HG03159 (cell line): Measurements from ENCODE around the gene DOK1.
A peak's percentile ranks its signal among the peaks of the same experiment; 100 is the strongest.

Experiments used
- ATAC-seq: cut with Tn5 transposase; IDR thresholded peaks from one replicate; pipeline ENCODE4 v1.9.1; 2021; ENCODE audit warnings: mild to moderate bottlenecking, moderate library complexity; ENCODE audit not compliant: unreplicated experiment

The DOK1 gene

DNA sequence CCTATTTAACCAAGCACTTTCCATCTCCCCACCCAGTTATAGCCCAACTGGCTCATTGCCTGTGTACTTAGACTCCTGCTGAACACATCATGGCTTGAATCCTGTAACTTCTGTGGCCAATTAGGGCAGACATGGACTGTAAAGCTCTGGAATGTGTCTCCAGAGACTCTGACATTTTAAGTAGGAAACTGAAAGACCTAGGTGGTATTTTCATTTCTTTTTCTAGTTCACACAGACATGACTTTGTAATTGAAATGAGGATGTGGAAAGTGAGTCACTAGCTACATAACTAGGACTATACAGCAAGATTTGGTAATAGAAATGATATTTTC lies 12.2 kb downstream of the DOK1 start:
- no peak for ATAC-seq

- ATAC-seq = no peak
These were observed 13.4 kb downstream of the DOK1 start for GRCh38 chr2:74567881-74568280.

DNA sequence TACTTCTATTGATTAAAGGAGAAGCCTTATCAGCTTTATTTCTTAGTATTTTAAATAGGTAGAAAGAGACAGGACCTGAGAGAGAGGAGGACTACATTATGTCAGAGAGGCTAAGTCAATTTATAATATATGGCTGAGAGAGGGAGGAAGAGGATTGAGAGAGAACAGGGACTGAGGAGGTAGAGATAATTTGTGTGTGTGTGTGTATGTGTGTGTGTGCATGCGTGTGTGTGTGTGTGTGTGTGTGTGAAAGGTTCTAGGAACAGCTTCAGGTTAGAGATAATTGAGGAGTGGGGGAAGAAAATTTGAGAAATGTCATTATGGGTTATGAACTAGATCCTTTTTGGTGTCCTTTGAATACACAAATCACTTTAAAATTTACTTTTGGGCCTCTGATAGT lies 15.2 kb downstream of the DOK1 start:
- ATAC-seq = no peak

GRCh38 chr2:74571058-74571457 lies 16.5 kb downstream of the DOK1 start:
- ATAC-seq = peak; percentile 75

DNA sequence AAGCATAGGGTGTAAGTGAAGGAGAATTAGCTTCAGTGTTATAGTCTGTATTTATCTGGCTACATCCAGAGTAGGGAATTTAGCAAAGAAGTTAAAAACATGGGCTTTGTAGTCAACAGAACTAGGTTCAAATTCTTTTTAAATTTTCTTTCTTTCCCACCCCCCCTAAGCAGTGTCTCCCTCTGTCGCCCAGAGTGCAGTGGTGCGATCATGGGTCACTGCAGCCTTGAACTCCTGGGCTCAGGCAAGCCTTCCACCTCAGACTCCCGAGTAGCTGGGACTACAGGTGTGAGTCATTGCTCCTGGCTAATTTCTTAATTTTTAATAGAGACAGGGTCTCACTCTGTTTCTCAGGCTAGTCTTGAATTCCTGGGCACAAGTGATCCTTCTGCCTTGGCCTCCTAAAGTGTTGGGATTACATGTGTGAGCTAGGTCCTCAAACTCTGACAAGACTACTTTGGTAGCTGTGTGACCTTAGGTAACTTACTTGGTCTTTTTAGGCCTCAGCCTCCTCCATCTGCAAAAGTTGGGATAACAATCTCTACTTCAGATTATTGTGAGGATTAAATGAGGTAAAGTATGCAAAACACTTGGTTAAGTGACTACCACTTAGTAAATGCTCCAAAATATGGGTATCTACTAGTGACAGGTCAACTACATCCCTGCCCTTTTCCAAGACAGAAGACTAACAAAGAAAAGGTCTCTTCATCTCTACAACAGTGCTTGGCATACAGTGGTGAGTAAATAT lies 17.8 kb downstream of the DOK1 start:
- ATAC-seq = no peak

- no peak for ATAC-seq
These were observed 19.4 kb downstream of the DOK1 start for GRCh38 chr2:74573747-74574562.

DNA sequence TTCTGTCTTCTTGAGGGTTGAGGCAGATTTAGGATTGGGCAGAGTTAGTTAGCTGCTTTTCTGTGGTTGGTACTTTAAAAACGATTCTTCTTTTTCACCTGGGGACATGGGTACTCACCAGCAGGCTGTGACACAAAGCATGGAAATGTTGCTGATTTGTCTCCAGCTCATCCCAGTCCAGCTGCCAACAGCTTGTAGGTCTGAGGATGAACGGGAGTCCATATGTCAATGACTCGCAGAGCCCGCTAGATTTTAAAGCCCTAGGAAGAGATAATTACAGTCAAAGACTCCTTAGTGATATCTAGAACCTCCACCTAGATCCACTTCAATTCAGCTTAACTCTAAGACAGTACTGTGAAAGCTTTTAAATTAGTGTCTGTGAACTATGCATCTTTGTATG lies 20.8 kb downstream of the DOK1 start:
- ATAC-seq = no peak

GRCh38 chr2:74576211-74576862 lies 21.8 kb downstream of the DOK1 start:
- ATAC-seq = no peak

DNA sequence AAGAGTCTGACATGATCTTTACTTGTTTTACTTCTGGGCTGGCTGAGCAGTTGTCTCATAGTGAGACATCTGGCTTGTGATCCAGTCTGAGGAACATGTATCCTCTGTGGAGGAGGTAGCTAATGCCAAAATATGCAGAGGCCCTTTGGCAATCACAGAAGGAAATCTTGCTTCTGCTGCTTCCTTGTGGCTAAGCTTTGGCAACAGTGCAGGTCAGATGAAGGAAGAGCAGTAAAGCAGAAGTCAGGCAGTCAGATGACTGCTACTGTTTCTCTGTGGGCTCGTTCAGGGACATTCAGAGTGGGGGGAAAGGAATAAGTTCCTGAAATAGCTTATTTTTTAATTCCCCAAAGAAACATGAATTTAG lies 22.3 kb downstream of the DOK1 start:
- ATAC-seq = no peak

GRCh38 chr2:74577448-74577847 lies 22.9 kb downstream of the DOK1 start:
- ATAC-seq = peak; percentile 49

DNA sequence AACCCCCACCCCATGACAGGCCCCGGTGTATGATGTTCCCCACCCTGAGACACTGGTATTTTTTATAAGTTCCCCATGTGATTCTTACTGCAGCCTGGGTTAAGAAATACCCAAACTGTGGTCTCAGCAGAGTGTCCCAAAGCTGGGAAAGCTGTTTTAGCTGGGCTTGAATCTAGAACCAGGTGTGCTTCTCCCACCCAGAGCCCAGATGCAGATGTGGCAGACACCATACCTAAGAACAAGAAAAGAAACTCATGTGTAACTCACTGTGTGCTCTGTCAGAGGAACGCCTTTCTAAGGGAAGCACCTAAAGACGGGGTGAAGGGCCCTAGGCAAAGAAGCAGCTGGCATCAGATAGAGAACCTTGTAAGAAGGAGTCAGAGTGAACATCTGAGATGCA lies 23.9 kb downstream of the DOK1 start:
- no peak for ATAC-seq

GRCh38 chr2:74581463-74581862 lies 26.9 kb downstream of the DOK1 start:
- ATAC-seq = no peak

DNA sequence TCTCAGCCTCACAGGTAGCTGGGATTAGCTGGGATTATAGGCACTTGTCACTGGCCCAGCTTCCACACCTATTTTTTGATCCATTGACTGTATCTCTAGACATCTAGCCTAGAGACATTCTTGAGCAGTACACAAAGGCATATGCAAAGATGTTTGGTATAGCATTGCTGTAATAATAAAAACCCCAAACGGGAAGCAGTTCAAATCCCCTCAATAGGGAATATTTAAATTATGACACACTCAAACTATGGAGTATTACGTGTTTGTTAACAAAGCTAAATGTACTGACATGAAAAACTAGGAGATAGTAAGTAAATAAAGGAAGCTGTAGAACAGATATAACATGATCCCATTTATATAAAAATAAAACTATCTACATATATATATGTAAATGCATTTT lies 27.7 kb downstream of the DOK1 start:
- ATAC-seq = no peak

DNA sequence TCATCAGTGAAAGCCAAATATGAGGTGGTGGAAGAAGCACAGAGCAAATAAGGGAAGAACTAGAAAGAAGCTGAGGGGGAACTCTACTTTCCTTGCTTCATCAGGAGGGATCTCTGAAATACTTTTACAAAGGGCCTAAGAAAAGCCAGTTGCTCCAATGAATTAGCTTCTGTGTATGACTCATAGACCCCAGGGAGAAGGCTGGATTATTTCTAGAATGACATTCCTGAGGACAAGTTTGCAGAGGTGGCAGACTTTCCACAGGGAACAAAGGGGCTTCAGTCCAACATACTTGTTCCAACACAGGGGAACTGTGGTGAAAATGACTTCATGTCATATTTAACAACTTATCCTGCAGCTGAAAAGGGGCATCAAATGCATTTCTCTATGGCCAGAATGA lies 29.0 kb downstream of the DOK1 start:
- ATAC-seq = no peak

DNA sequence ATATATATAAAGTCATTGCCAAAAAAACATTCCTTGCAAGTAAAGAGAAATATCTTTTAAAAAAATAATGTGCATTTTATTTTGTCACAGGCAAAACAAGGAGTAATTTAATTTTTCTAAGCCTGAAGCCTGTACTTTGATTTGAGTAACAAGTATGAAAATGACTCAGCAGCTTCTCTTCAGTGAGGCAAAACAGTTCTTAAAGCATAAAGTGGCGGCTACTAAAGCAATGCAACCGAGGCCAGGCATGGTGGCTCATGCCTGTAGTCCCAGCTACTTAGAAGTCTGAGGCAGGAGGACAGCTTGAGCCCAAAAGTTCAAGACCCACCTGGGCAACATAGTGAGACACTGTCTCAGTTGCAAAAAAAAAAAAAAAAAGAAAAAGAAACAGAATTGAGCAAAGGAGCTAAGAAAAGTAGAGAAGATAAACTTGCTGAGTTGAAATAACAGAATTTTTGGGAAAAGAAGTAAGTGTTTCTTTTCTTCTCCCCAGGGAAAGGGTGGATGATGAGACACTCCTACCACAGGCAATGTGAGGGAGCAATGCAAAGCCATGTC lies 29.6 kb downstream of the DOK1 start:
- peak; percentile 41 for ATAC-seq

DNA sequence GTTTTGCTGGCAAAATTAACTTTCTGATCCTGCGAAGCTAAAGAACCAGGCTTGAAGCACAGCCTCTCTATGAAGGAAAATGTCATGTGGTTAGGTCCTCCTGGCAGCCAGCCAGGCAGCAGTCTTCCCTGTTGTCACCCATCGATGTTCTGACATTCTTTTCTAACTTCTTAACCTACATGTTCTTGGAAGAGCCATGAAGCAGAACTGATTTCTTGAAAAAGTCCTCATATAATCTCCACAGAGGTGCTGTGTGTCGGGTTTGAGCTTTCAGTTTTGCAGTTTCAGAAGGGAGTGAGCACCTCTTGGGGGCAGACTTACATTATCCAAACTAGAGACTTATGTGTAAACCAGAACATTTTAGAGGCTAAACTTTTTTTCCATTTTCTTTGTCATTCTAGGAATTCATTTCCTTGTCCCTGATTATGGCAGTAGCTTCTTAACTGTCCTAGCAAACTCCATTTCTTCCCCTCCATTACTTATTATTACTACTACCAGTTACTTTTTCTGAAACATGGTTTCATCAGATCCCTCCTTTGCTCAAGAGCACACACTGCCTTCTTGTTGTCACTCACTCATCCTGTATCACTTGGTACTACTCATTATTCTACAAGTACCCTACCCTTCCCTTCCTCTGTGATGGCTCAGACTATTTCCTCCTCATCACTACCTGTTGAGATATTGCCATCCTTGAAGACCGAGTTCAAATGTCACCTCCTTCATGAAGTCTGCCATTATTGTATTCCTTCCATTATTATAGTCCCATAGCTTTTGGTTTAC lies 31.1 kb downstream of the DOK1 start:
- peak; percentile 39 for ATAC-seq

- ATAC-seq = peak; percentile 59
These were observed 33.3 kb downstream of the DOK1 start for GRCh38 chr2:74587664-74588277.

- ATAC-seq = no peak
These were observed 34.1 kb downstream of the DOK1 start for GRCh38 chr2:74588664-74589063.

DNA sequence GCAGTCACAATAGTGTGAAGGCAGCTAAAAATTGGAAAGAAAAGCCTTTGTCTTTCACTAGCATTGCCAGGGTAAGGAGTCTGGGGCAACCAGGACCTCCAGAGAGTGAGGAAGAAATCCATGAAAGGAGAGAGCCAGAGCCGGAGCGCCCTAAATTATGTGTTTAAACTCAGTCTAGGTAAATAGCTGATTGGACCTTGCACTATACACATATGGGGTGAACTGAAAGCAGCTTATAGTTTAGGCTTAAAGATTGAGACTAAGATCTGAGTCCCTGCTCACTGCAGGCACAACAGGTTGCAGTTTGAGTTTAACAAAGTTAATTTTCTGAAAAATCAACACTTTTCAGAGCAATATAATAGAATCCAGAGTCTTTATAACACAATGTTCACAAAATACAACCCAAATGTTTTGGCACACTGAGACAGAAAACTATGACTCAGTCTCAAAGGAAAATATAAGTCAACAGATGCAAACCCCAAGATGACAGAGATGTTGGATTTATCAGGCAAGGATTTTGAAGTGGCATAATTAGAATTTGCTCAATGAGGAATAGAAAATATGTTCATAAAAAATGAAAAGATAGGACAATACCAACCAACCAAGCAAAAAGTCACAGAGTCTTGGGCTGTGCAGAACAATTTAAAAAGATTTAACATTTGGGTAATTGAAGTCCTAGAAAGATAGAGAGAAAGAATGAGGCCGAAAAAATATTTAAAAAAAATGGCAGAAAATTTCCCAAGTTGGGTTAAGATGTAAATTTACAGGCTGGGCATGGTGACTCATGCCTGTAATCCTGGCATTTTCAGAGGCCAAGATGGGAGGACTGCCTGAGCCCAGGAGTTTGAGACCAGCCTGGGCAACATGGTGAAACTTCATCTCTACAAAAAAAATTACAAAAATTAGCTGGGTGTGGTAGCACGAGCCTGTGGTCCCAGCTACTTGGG lies 39.6 kb downstream of the DOK1 start:
- no peak for ATAC-seq
